ENCODE measurements around the gene BACH2. TPM values are rescaled to one million over a fixed set of nuclear protein-coding genes. Genes with fewer than 3 reads are reported as not detected.

Gene BACH2
- total RNA-seq, 2 experiments from 2014 or later, result 157 to 170 TPM

DNA sequence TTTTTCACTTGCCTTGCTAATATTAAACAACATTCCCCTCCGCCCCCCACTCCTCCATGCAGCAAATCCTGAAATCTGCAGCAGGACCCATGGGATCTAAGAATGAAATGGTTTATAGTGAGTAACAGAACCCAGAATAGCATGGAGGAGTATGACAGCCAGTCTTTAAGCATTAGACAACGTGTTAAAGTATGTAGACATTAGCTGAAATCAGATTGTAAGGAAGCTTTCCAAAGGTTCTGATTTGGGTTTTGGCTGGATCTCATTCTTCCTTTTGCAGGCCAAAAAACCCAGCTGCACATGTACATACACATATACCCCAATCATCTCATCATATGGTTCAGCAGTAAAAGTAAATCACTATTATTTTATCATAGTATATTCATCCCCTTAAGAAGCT is 275.9 kb downstream of the BACH2 start:
- H3K4me3 Mint-ChIP-seq, result no peak overlapping the region
- TF ChIP-seq, protein P1, sequence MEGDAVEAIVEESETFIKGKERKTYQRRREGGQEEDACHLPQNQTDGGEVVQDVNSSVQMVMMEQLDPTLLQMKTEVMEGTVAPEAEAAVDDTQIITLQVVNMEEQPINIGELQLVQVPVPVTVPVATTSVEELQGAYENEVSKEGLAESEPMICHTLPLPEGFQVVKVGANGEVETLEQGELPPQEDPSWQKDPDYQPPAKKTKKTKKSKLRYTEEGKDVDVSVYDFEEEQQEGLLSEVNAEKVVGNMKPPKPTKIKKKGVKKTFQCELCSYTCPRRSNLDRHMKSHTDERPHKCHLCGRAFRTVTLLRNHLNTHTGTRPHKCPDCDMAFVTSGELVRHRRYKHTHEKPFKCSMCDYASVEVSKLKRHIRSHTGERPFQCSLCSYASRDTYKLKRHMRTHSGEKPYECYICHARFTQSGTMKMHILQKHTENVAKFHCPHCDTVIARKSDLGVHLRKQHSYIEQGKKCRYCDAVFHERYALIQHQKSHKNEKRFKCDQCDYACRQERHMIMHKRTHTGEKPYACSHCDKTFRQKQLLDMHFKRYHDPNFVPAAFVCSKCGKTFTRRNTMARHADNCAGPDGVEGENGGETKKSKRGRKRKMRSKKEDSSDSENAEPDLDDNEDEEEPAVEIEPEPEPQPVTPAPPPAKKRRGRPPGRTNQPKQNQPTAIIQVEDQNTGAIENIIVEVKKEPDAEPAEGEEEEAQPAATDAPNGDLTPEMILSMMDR (IDR thresholded peaks at IDR 0.05), result no peak
- H3K9me3 Mint-ChIP-seq, result peaks cover 2% of the 10 kb centered on the region
- Histone ChIP-seq H3K27ac (ENCODE audit: low read depth in 1 of 2, low read length in 2 of 2) (no peak overlapping the region), H3K4me3 (ENCODE audit: low read length) (no peak overlapping the region), H3K9me3 (ENCODE audit: control insufficient read depth in 1 of 2, insufficient read depth in 1 of 2, low read length in 2 of 2) (no peaks in the 10 kb centered on the region), H3K36me3 (ENCODE audit: insufficient read depth, low read length) (peaks cover 4% of the 10 kb centered on the region), H3K4me1 (ENCODE audit: insufficient read depth, low read length) (no peaks in the 10 kb centered on the region), H3K27me3 (ENCODE audit: control insufficient read depth in 1 of 2, insufficient read depth in 2 of 2, low read length in 2 of 2) (no peaks in the 10 kb centered on the region)
- ATAC-seq (ENCODE audit: poor library complexity) (no peak), DNase-seq (no peak)
- H3K36me3 Mint-ChIP-seq (ENCODE audit: low read depth), result peaks cover 89% of the 10 kb centered on the region
- H3K27me3 Mint-ChIP-seq, result no peaks in the 10 kb centered on the region
- ChIA-PET POLR2A (no interaction called here), CTCF (interaction anchor here (1.2 kb wide), 1 partner anchor 81 kb away, joined by 3 read pairs; no protein-coding TSS in a partner anchor)
- peaks cover 73% of the 10 kb centered on the region for H3K4me1 Mint-ChIP-seq (ENCODE audit: low read depth)
- peak overlapping the region; percentile 31 for H3K27ac Mint-ChIP-seq
- intact Hi-C loops (cut with DNase I, micrococcal nuclease), result loop anchor here in 1 of 2 experiments (10.0 kb wide), 1 partner anchor 54 kb away; no protein-coding TSS in a partner anchor

DNA sequence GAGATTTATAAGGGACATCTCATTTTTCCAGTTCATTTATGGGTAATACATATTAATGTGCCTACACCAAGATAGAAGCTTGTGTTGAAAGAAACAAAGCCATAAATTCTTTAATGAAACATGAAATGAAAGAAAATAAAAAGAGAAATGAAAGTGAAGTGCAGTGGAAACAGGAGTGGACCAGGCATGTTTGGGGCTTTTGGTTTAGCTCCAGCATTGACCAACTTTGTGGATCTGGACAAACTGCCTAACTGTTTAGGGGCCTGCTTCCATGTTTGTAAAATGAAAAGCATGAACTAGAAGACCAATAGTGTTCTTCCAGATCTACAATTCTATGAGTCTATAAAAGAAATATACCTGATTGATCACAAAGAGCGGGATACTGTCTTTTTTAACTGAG is 277.4 kb downstream of the BACH2 start:
- no peak for ATAC-seq (ENCODE audit: poor library complexity)
- Mint-ChIP-seq H3K9me3 (peaks cover 2% of the 10 kb centered on the region), H3K4me1 (ENCODE audit: low read depth) (peaks cover 62% of the 10 kb centered on the region), H3K27me3 (no peaks in the 10 kb centered on the region), H3K4me3 (no peak overlapping the region), H3K27ac (peak overlapping the region; percentile 35), H3K36me3 (ENCODE audit: low read depth) (peaks cover 81% of the 10 kb centered on the region)
- TF ChIP-seq, protein P1 (IDR thresholded peaks at IDR 0.05), result no peak
- H3K27me3 ChIP-seq (ENCODE audit: control insufficient read depth in 1 of 2, insufficient read depth in 2 of 2, low read length in 2 of 2), result no peaks in the 10 kb centered on the region
- no peak overlapping the region for H3K27ac ChIP-seq (ENCODE audit: low read depth in 1 of 2, low read length in 2 of 2)
- intact Hi-C loops (cut with DNase I, micrococcal nuclease), result loop anchor here in 1 of 2 experiments (10.0 kb wide), 1 partner anchor 64 kb away; no protein-coding TSS in a partner anchor
- no peak for DNase-seq
- no peaks in the 10 kb centered on the region for H3K4me1 ChIP-seq (ENCODE audit: insufficient read depth, low read length)
- POLR2A ChIA-PET, result interaction anchor here (1.0 kb wide), 1 partner anchor 16 kb away, joined by 3 read pairs; no protein-coding TSS in a partner anchor
- peaks cover 4% of the 10 kb centered on the region for H3K36me3 ChIP-seq (ENCODE audit: insufficient read depth, low read length)
- no peaks in the 10 kb centered on the region for H3K9me3 ChIP-seq (ENCODE audit: control insufficient read depth in 1 of 2, insufficient read depth in 1 of 2, low read length in 2 of 2)
- no peak overlapping the region for H3K4me3 ChIP-seq (ENCODE audit: low read length)
- CTCF ChIA-PET, result interaction anchor here (1.0 kb wide), 1 partner anchor 79 kb away, joined by 3 read pairs; no protein-coding TSS in a partner anchor

DNA sequence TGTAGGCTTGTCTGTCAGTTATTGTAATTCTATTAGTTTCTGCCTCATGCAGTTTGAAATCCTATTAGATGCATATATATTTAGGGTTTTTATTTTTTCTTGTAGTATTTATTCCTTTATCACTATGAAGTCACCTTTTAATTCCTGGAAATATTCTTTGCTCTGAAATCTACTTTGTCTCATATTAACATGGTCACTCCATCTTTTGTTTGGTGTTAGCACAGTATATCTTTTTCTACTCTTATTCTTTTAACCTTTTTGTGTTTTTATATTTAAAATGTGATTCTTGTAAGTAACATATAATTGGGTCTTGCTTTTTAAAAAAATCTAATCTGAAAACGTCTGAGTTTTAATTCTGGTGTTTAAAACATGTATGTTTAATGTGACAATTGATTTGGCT is 280.8 kb downstream of the BACH2 start:
- POLR2A ChIA-PET, result no interaction called here

More for the DNA sequence above, 280.8 kb downstream of the BACH2 start:
- CTCF ChIA-PET, result no interaction called here
- H3K27me3 ChIP-seq (ENCODE audit: control insufficient read depth in 1 of 2, insufficient read depth in 2 of 2, low read length in 2 of 2), result no peaks in the 10 kb centered on the region
- H3K4me1 Mint-ChIP-seq (ENCODE audit: low read depth), result peaks cover 56% of the 10 kb centered on the region
- peaks cover 4% of the 10 kb centered on the region for H3K36me3 ChIP-seq (ENCODE audit: insufficient read depth, low read length)
- no peak for ATAC-seq (ENCODE audit: poor library complexity)
- H3K27ac ChIP-seq (ENCODE audit: low read depth in 1 of 2, low read length in 2 of 2), result no peak overlapping the region
- H3K9me3 ChIP-seq (ENCODE audit: control insufficient read depth in 1 of 2, insufficient read depth in 1 of 2, low read length in 2 of 2), result no peaks in the 10 kb centered on the region
- H3K27me3 Mint-ChIP-seq, result no peaks in the 10 kb centered on the region
- DNase-seq, result no peak
- peaks cover 69% of the 10 kb centered on the region for H3K36me3 Mint-ChIP-seq (ENCODE audit: low read depth)
- no peak overlapping the region for H3K4me3 ChIP-seq (ENCODE audit: low read length)
- intact Hi-C loops (cut with DNase I, micrococcal nuclease), result loop anchor here in 1 of 2 experiments (10.0 kb wide), 1 partner anchor 61 kb away; no protein-coding TSS in a partner anchor
- H3K4me1 ChIP-seq (ENCODE audit: insufficient read depth, low read length), result no peaks in the 10 kb centered on the region
- H3K4me3 Mint-ChIP-seq, result no peak overlapping the region
- H3K9me3 Mint-ChIP-seq, result peaks cover 2% of the 10 kb centered on the region
- H3K27ac Mint-ChIP-seq, result peak overlapping the region; percentile 12
- TF ChIP-seq, protein P1 (IDR thresholded peaks at IDR 0.05), result no peak
